HG02763 (cell line): Measurements from ENCODE around the gene SH2D1A.
"Not testable (repeated sequence)": the region's sequence is repeated elsewhere in the genome, so short reads cannot be mapped to it uniquely, and the experiment has no call there.

Experiments
- ATAC-seq: cut with Tn5 transposase; IDR thresholded peaks from one replicate; pipeline ENCODE4 v1.9.1; 2021; ENCODE audit warnings: mild to moderate bottlenecking, moderate library complexity; ENCODE audit not compliant: unreplicated experiment

SH2D1A gene

DNA sequence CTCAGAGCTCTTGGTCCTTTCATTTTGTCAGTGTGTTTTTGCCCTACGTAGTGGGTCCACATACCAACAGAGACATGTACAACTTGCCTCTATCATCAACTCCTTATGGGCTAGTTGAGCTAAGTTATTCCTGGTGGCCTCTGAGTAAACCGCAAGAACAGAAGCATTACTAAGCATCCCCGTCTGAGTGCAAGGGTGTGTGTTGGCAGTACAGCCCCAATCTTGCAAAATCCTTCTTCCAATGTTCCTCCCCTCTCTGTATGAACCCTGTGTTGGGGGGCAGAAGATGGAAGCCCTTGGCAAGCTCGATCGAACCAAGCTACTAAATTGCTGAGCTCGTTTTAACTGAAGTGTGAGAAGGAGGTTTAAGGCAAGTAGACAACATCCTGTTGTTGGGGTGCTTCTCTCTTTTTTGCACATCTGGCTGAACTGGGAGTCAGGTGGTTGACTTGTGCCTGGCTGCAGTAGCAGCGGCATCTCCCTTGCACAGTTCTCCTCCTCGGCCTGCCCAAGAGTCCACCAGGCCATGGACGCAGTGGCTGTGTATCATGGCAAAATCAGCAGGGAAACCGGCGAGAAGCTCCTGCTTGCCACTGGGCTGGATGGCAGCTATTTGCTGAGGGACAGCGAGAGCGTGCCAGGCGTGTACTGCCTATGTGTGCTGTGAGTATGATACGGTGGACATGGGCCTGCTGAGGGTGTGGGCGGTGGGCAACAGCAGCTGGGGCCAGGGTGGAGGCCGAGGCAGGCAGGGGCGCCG, at the start of gene SH2D1A:
Gene SH2D1A (plus strand): TSS at position 447 of the 760 bp plus-strand sequence. CDS start 80 bp downstream, at position 527.
- no peak for ATAC-seq

DNA sequence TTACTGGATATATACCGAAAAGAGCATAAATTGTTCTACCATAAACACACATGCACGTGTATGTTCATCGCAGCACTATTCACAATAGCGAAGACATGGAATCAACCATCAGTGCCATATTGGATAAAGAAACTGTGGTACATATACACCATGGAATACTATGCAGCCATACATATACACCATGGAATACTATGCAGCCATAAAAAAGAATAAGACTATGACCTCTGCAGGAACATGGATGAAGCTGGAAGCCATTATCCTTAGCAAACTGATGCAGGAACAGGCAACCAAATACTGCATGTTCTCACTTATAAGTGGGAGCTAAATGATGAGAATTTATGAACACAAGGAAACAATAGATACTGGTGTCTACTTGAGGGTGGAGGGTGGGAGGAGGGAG, 47.0 kb upstream of the SH2D1A start:
- not testable (repeated sequence) for ATAC-seq

DNA sequence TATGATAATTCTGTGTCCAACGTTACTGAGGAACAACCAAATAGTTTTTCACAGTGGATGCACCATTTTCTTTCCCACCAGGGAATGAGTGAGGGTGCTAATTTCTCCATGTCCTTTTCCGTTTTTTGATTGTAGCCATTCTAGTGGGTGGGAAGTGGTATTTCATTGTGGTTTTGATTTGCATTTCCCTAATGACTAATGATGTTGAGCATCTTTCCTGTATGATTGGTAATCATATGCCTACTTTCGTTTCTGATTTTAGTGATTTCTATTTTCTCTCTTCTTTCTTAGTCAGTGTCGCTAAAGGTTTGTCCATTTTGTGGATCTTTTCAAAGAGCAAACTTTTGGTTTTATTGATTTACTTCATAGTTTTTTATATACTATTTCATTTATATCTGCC, 46.0 kb upstream of the SH2D1A start:
- no peak for ATAC-seq

DNA sequence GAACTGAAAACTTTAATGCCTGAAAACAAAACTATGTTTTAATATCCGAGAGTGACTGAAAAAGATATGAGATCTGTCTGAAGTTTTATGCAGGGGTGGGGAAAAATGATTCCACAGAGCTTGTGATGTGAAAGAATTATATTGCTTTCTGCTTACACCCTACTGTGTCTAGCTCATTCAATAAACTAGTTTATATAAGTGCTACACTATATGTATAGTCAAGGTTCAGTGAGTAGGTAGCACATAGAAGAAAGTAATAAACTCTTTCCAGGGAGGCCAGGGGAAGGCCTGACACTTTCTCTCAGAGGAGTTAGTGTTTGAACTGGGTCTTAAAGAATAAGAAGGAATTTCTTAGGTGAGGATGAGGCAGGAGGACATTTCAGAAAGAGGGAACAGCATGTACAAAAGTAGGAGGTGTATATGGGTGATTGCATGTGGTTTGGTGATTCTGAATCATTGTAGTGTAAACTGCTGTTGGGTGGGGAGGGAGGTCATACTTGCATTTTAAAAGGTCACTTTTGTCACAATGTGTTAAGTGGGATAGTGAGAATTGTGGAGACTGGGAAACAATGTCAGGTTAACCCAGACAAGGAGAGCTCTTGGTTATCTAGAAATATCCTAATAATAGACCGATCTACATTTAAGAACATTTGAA, 39.0 kb upstream of the SH2D1A start:
- no peak for ATAC-seq

DNA sequence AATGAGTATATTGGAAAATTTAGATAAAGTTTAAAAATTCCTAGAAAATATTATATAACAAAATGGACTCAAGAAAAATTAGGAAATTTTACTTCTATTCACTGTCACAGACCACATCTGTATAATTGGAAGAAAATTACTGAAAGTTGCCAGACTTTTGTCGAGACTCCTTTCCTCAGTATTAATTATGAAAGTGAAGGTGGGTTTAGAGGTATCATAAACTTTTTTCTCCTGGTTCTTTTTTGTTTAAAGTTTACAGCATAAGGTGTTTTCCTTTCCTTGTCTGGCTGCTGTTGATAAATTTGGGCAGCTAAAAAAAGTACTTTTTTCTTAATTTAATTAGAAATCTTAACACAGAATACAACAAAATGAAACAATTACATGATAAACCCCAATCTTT, 20.6 kb upstream of the SH2D1A start:
- no peak for ATAC-seq

DNA sequence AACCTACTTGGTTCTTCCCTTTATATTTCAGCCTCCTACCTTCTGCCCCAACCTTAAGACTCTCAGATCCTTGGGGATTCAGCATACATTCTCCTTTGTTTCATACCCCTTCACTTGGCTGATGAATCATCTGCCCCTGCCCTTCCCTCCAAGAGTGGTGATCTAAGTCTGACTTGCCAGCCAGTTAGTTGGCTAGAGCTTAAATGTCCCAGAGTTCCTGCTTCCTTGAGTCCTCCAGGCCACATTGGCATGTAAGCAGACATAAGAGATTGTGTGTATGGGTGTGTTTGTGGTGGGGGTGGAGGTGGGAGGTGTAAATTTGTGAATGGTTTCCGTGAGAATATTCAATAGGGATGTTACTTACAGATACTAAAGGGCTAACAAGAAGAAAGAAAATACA, 17.6 kb upstream of the SH2D1A start:
- no peak for ATAC-seq

DNA sequence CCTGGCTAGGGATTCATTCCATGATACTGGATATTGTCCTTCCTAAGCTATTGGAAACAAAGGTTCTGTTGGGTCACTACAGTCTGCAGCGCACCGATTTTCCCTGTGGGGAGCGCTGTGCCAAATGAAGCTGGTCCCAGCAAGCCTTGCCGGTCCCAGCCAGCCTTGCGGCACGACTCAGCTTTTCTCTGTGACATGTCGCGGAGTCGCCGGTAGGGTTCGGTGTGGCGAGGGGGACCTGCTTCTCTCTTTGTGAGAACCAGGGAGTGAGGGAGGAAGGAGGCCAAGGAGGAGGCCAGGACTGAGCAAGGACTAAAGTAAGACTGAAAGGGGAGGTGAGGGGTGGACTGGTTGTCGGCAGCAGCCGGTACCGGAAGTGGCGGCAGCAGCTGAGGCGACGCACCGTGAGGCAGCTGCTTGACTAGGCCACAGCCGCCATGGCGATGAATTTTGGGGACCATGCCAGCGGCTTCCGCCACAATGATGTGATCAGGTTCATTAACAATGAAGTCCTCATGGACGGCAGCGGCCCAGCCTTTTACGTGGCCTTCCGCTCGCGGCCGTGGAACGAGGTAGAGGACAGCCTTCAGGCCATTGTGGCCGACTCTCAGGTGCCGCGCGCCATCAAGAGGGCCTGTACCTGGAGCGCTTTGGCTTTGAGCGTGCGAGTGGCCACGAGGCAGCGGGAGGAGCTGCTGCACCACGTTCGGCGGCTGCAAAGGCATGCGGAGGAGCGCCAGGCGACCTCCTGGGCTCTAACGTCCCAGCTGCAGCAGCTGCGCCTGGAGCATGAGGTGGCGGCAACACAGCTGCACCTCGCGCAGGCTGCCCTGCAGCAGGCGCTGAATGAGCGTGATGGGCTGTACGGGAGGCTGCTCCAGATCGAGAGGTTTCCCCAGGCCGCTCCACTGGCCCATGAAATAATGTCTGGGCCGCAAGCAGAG, 13.6 kb upstream of the SH2D1A start, which contains the start of gene TEX13D:
Gene TEX13D (plus strand): TSS at position 180 of the 944 bp plus-strand sequence. CDS start 258 bp downstream, at position 438.
- ATAC-seq, result no peak

DNA sequence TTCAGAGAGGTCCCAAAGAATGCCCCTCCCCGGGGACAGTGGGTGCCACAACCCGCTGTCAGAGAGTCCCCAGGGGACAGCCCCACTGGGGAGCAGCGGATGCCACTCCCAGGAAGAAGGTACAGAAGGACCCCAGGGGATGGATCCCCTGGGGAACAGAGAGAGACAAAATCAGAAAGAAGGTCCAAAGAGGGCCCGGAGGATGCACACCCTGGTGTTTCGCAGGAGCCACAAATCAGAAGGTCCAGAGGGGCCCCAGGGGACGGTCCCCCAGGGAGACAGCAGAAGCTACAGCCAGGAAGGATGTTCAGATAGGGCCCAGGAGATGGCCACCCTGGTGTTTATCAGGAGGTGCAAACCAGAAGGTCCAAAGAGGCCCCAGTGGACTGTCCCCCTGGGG, 12.5 kb upstream of the SH2D1A start:
- ATAC-seq, result no peak

DNA sequence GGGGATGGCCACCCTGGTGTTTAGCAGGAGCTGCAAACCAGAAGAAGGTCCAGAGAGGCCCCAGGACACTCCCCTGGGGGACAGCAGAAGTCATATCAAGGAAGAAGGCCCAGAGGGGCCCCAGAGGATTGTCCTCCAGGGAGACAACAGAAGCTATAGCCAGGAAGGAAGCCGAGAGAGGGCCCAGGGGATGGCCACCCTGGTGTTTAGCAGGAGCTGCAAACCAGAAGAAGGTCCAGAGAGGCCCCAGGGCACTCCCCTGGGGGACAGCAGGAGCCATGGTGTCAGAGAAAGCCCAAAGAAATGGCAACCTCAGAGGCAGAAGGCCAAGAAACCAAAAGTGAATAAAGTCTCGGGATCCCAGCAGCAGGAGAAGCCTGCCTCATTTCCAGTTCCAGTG, 11.8 kb upstream of the SH2D1A start:
- ATAC-seq, result not testable (repeated sequence)

DNA sequence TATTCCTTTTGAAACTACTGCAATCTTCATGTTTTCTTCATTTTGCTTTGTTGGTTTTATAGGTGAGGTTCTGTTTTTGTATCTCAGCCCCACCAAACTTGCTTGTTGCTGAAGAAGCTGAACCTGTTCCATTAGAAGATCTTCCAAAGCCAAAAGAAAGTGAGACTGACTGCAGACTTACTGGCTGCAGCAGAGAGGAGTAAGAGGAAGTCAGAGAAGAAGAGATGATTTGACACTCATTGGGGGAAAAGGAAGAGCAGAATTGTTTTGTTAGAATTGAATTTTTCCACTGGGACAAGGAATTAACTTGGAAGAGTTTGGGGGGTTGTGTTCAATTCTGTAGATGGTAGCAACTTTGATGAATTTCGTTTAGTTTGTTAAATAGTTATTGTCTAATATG, 10.8 kb upstream of the SH2D1A start:
- ATAC-seq, result no peak

DNA sequence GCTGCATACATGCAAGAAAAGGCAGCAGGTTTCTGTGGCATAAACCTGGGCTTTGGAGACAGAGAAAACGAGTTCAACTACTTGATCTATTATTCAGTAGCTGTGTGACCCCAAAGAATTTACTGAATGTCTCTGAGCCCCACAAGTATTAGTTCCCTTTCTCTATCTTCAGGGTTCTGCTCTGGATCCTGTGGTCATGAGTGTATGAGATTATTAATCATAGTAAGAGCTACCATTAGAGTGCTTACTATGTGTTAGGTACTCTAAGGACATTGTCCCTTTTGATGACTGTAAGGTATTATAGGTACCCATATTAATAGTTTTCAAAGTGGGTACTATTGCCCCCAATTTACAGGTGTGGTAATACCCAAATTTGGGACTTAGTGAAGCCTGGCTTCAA, 8.4 kb upstream of the SH2D1A start:
- no peak for ATAC-seq

DNA sequence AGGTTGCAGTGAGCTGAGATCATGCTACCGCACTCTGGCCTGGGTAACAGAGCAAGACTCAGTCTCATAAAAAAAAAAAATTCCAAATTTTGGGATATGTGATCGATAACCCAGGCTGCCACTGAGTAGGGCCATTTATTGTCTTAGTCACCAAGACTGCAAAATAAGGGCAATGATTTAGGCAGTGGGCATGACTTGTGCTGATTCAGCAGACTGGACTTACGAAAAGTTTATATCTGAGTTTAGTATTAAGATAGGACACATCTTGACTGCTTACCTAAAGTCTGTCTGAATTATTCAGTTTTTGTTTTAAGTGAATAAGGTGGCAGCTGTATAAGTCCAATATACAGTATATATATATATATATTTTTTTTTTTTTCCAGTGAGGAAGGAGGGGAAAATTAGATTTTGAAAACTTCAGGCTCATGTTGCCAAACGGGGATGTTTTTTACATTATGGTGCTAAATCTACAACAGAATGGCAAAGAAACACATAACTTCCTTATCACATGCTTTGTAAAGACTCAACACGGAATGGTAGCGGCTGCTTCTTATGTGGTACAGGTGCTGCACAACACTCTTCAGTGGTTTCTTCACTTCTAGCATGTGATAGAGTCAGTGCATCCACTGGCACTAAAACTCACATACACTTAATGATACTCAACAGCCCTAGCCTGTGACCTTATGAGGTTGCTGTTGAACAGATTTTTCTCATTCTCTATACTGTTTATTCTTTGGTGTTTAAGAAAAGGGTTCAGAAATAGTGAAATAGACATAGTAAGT, 7.4 kb upstream of the SH2D1A start:
- no peak for ATAC-seq

DNA sequence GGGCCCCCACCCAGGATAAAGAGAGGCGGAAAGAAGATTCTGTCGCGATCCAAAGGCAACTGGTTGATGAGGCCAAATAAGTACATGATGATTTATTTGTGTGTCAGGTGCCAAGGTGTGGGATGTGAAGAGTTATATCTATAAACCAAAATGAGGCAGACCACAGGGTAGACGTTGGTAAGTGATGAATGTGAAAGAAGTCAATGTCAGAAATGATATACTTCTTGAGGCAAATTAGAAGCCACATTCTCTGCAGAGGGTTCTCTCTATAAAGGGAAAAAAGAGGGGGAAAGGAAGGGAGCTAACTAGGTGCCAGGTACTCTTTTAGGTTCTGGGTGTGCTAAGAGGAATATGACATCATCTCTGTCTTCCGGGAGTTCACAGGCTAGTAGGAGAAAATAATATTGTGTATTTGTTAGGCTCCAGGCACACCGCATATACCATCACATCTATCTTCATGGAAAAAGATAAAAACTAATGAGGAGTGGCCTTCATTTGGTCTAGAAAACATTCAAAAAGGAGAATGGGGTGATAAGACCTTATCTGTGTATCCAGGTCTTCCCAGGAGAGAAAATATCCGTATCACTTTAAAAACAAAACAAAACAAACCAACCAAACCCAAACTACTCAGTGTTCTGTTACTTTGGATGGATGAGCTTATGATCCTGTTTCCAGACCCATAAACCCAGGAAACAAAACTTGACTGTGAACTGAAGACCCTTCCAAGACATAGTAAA, 4.8 kb upstream of the SH2D1A start:
- no peak for ATAC-seq

DNA sequence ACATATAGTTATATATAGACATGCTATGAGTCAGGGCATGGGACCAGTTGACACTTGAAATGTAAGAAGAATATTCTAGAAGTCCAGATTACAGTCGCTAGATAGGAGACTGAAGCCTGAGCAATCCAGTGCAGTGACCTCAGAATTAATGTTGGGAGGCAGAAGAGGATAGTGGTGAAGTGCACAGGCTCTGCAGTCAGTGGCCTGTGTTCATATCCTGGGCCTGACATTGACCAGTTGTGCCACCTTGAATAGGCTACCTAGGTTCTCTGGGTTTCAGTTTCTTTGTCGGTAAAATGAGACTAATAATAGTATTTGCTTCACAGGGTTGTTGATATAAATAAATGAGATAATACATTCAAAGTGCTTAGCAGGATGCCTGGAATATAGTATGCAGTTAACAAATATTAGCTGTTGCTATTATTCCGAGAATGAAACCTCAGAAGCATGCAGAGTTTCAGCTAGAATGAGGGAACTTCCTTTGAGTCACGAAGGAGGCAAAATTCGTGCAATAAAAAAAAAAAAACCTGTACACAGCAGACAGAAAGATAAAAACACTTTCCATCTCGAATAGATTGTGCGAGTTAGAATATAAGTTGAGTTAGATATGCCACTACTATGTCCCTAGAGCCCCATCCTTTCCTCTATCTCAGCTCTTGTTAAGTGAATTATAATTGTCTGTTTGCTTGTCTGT, 4.0 kb upstream of the SH2D1A start:
- ATAC-seq, result no peak

DNA sequence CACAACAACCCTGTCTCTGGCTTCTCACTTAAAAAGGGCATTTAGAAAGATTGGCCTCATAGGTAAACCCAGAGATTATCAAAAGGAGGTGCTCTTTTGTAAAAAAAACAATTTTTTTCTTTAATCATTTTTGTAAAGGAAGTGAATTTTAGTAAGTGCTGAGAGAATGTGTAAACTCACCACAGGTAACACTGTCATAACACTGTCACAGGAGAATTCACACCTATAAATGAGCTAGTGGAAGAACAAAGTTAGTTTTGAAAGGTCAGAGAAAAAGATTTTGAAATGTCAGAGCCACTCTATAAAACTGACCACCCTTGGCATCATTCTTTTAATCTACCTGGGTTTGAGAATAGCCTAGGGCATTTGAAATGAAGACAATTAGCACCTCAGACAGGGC, 3.3 kb upstream of the SH2D1A start:
- ATAC-seq, result no peak

DNA sequence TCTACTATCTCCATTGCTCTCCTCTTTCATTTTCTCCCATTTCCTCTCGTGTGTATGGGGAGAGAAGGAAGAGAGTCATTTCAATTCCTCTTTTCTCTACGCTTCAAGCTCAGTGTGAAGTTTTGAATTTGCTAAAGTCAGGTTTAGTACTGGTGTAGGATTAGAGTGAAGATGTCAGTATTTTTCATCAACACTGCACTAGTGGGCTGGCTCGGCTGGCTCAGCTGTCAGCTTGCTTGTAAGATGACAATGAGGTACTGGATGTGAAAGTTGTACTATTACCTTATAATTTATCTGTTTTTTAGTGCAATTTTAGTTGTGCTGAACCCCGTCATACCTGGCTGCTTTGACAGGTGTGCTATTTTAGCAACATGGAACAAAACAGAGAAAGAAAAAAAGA, 2.1 kb upstream of the SH2D1A start:
- ATAC-seq, result no peak

DNA sequence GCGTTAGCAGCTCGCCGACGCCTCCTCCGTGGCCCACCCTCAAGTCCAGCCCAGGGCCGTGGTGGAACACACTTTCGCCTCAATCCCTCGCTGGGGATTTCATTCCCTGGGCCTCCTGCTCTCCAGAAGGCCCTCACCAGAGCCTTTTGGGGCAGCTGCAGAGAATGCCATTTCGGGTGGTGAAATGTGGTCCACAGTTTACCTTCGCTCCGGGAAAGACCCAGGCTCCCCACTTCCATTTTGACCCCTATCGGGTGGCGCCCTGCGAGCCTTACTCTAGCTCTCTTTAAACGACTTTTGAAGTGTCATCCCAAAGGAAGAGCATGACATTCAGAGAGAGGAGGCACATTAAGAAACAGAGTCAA, 496 bp downstream of the SH2D1A start:
- ATAC-seq, result no peak

DNA sequence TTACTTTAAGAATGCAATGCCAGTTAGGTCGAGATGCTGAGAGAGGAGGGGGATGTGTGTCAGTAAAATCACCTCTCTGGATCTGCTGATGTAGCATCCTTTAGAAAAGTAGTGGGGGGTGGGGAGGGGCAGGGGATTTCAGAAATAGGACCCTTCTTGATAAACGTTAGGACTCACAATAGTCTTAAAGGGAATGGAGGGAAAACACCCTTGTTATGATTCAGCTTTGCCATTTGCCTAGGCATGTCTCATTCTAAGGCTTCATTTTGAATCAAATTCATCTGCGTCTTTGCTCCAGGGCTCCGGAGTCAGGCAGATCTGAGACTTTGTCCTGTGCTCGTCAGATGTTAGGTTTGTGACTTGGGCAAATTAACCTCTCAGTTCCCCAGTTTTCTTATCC, 879 bp downstream of the SH2D1A start:
- no peak for ATAC-seq

DNA sequence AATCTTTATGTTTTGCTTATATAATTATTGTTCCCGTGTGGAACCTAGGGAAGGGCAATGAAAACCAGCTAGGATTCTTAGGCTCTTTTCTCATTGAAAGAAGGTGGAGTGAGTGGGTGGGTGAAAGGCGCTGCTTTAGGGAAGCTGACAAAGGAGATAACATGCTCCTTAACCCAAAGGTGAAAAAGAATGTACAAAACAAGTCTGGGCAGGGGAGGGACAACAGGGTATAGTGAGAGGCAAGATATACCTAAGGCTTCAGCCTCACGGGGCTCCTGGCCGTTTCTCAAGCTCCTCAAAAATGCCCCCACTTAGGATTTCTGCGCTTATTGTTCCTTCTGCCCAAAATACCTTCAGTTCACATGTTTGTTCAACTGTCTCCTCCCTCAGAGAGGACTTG, 1.8 kb downstream of the SH2D1A start:
- no peak for ATAC-seq
